Common myeloid progenitor, CD34-positive (primary cell): ENCODE measurements around the gene DENND2C.

Experiments used
- CTCF ChIA-PET: fragments of 350-600 bp; sonication (Branson Sonifier 250); formaldehyde crosslinking; loops from one replicate; lab custom pipeline; 2021; ENCODE audit warnings: antibody characterized with exemption; lab: Charles Lee
- POLR2A ChIA-PET: fragments of 350-600 bp; sonication (Branson Sonifier 250); formaldehyde crosslinking; loops from one replicate; lab custom pipeline; 2021; ENCODE audit warnings: antibody characterized with exemption; lab: Charles Lee
- DNase-seq, 3 donors: peaks; one replicate each; pipeline versions ENCODE4 v3.0.0 to v3.0.0-alpha.2; 2013
- H3K27ac ChIP-seq, 2 experiments: 1 replicate in 1 of 2; 2 replicates in 1 of 2; pipeline ENCODE4 v1.7.0; 2013; ENCODE audit warnings: inconsistent platforms in 2 of 2, low read length in 2 of 2, mild to moderate bottlenecking in 2 of 2, low read depth in 1 of 2, moderate library complexity in 1 of 2; ENCODE audit not compliant: severe bottlenecking in 2 of 2, insufficient read depth in 1 of 2, poor library complexity in 1 of 2
- H3K27me3 ChIP-seq, 5 experiments: replicated peaks in 2 of 5; 1 replicate in 3 of 5; 2 replicates in 2 of 5; pipeline versions ENCODE4 v1.6.1 to v1.7.0; 2013; ENCODE audit warnings: low read length in 4 of 5, mild to moderate bottlenecking in 2 of 5, moderate library complexity in 2 of 5, inconsistent platforms in 1 of 5; ENCODE audit not compliant: insufficient read depth in 5 of 5, control insufficient read depth in 4 of 5
- H3K36me3 ChIP-seq, 4 experiments: 1 replicate in 2 of 4; 2 replicates in 2 of 4; pipeline versions ENCODE4 v1.6.1 to v1.7.0; 2013; ENCODE audit warnings: low read length in 3 of 4, control low read depth in 1 of 4, mild to moderate bottlenecking in 1 of 4; ENCODE audit not compliant: control insufficient read depth in 4 of 4, insufficient read depth in 4 of 4
- H3K4me1 ChIP-seq, 4 experiments: 1 replicate in 3 of 4; 2 replicates in 1 of 4; pipeline versions ENCODE4 v1.6.1 to v1.7.1; 2013; ENCODE audit warnings: low read length in 3 of 4, mild to moderate bottlenecking in 3 of 4, control low read depth in 1 of 4, inconsistent platforms in 1 of 4, moderate library complexity in 1 of 4; ENCODE audit not compliant: control insufficient read depth in 4 of 4, insufficient read depth in 4 of 4; ENCODE audit errors: control extremely low read depth in 1 of 4
- H3K4me3 ChIP-seq, 7 experiments: 1 replicate in 4 of 7; 2 replicates in 3 of 7; pipeline versions ENCODE4 v1.5.1 to v1.7.0; 2013; ENCODE audit warnings: mild to moderate bottlenecking in 7 of 7, low read length in 6 of 7, moderate library complexity in 6 of 7, inconsistent platforms in 2 of 7, low read depth in 2 of 7, control low read depth in 1 of 7; ENCODE audit not compliant: insufficient read depth in 4 of 7, control insufficient read depth in 1 of 7; ENCODE audit errors: extremely low read depth in 1 of 7
- H3K9me3 ChIP-seq, 5 experiments: 1 replicate in 4 of 5; 2 replicates in 1 of 5; pipeline versions ENCODE4 v1.6.1 to v1.7.1; 2013; ENCODE audit warnings: low read length in 4 of 5, mild to moderate bottlenecking in 2 of 5, inconsistent platforms in 1 of 5, low read depth in 1 of 5, moderate library complexity in 1 of 5; ENCODE audit not compliant: control insufficient read depth in 4 of 5, insufficient read depth in 2 of 5; ENCODE audit errors: control extremely low read depth in 1 of 5
- WGBS: methylation state at CpG from one replicate; pipeline ENCODE4 v1.1.5; 2013; ENCODE audit not compliant: insufficient coverage; 5-methylcytosine and 5-hydroxymethylcytosine counted together

The DENND2C gene

GRCh38 chr1:114668784-114669561 lies 876 bp downstream of the DENND2C start:
- WGBS, result 57% methylated on average over 9 of the region's 13 CpGs
- H3K9me3 ChIP-seq, result no peaks in the 10 kb centered on the region
- peaks cover 0 to 10% (median 3%) of the 10 kb centered on the region in 5 experiments for H3K27me3 ChIP-seq
- no peak overlapping the region for H3K27ac ChIP-seq
- DNase-seq, result peak in 2 of 3 donors; percentile 24 to 33
- peak overlapping the region; percentile 29 to 86 (median 64) for H3K4me3 ChIP-seq
- H3K4me1 ChIP-seq, result peaks cover 0 to 15% (median 13%) of the 10 kb centered on the region in 4 experiments
- ChIA-PET CTCF (interaction anchor here (1.2 kb wide), 1 partner anchor 27 kb away, joined by 3 read pairs; the partner anchor contains the start of gene AMPD1), POLR2A (no interaction called here)
- no peaks in the 10 kb centered on the region for H3K36me3 ChIP-seq

DNA sequence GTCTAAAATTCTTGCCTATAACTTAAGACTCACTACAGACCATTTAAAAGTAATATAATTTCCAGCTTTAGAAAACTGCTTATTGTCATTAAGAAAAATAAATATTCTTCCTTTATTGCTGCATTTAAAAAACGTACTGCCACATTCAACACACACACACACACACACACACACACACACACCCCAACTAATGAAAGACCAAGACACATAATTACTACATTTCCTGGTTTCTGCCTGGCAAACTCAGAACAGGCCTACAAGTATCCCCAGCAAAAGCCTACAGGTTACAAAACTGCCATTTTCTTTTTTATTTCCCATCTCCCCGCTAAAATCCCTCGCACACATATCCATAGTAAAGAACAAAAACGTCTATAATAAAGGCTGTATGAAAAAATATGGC lies 1.5 kb downstream of the DENND2C start:
- Histone ChIP-seq H3K27me3 (peaks cover 0 to 10% (median 3%) of the 10 kb centered on the region in 5 experiments), H3K4me1 (peaks cover 0 to 15% (median 13%) of the 10 kb centered on the region in 4 experiments), H3K36me3 (no peaks in the 10 kb centered on the region), H3K27ac (no peak overlapping the region), H3K9me3 (no peaks in the 10 kb centered on the region), H3K4me3 (no peak overlapping the region)
- DNase-seq, result no peak
- WGBS, result 83% methylated on average over 1 of the region's 4 CpGs
- ChIA-PET POLR2A (no interaction called here), CTCF (no interaction called here)

- Histone ChIP-seq H3K4me1 (peaks cover 0 to 15% (median 13%) of the 10 kb centered on the region in 4 experiments), H3K27me3 (peaks cover 0 to 9% (median 3%) of the 10 kb centered on the region in 5 experiments), H3K9me3 (no peaks in the 10 kb centered on the region), H3K36me3 (no peaks in the 10 kb centered on the region), H3K27ac (no peak overlapping the region), H3K4me3 (no peak overlapping the region)
- CTCF ChIA-PET, result interaction anchor here (1.2 kb wide), 1 partner anchor 16 kb away, joined by 3 read pairs; no protein-coding TSS in a partner anchor
- WGBS, result 100% methylated on average over 2 of the region's 3 CpGs
- POLR2A ChIA-PET, result no interaction called here
- DNase-seq, result no peak
These were observed 2.9 kb downstream of the DENND2C start for GRCh38 chr1:114666954-114667353.

- Histone ChIP-seq H3K36me3 (no peaks in the 10 kb centered on the region), H3K9me3 (no peaks in the 10 kb centered on the region), H3K4me3 (no peak overlapping the region), H3K27ac (no peak overlapping the region), H3K4me1 (no peaks in the 10 kb centered on the region), H3K27me3 (peaks cover 0 to 2% (median 0%) of the 10 kb centered on the region in 5 experiments)
- 80% methylated on average over 1 of the region's 2 CpGs for WGBS
- POLR2A ChIA-PET, result no interaction called here
- CTCF ChIA-PET, result interaction anchor here (0.8 to 1.4 kb wide), 2 partner anchors 9 to 12 kb away, joined by 3 to 4 read pairs; no protein-coding TSS in a partner anchor
- DNase-seq, result no peak
These were observed 9.6 kb downstream of the DENND2C start for GRCh38 chr1:114660238-114660637.

- ChIA-PET POLR2A (no interaction called here), CTCF (interaction anchor here (1.4 kb wide), 1 partner anchor 8 kb away, joined by 4 read pairs; no protein-coding TSS in a partner anchor)
- no peak overlapping the region for H3K27ac ChIP-seq
- H3K4me1 ChIP-seq, result no peaks in the 10 kb centered on the region
- H3K9me3 ChIP-seq, result no peaks in the 10 kb centered on the region
- no peak overlapping the region for H3K4me3 ChIP-seq
- no peaks in the 10 kb centered on the region for H3K36me3 ChIP-seq
- H3K27me3 ChIP-seq, result no peaks in the 10 kb centered on the region
- no peak for DNase-seq
- 100% methylated on average over 1 of the region's 2 CpGs for WGBS
These were observed 18.0 kb downstream of the DENND2C start for GRCh38 chr1:114651893-114652292.

GRCh38 chr1:114648503-114648902 lies 21.3 kb downstream of the DENND2C start:
- Histone ChIP-seq H3K4me3 (no peak overlapping the region), H3K4me1 (no peaks in the 10 kb centered on the region), H3K9me3 (no peaks in the 10 kb centered on the region), H3K27me3 (no peaks in the 10 kb centered on the region), H3K27ac (no peak overlapping the region), H3K36me3 (no peaks in the 10 kb centered on the region)
- peak in 1 of 3 donors; percentile 23 for DNase-seq
- CTCF ChIA-PET, result interaction anchor here (0.6 to 0.9 kb wide), 2 partner anchors 25 to 1613 kb away, joined by 3 to 5 read pairs; no protein-coding TSS in a partner anchor
- POLR2A ChIA-PET, result no interaction called here
- WGBS, result no CpG with 5 or more reads among the region's 1 CpG

- no peaks in the 10 kb centered on the region for H3K4me1 ChIP-seq
- no peaks in the 10 kb centered on the region for H3K9me3 ChIP-seq
- DNase-seq, result no peak
- no peaks in the 10 kb centered on the region for H3K36me3 ChIP-seq
- H3K27ac ChIP-seq, result no peak overlapping the region
- H3K27me3 ChIP-seq, result no peaks in the 10 kb centered on the region
- ChIA-PET POLR2A (interaction anchor here (0.7 kb wide), 2 partner anchors 97 to 292 kb away, joined by 3 read pairs; no protein-coding TSS in a partner anchor), CTCF (interaction anchor here (0.6 kb wide), 1 partner anchor 18 kb away, joined by 3 read pairs; no protein-coding TSS in a partner anchor)
- no peak overlapping the region for H3K4me3 ChIP-seq
- WGBS, result 100% methylated on average over 1 of the region's 2 CpGs
These were observed 28.5 kb downstream of the DENND2C start for GRCh38 chr1:114641377-114641776.
